ENCODE data around the gene UHRF2. TPM values are rescaled to one million over a fixed set of nuclear protein-coding genes. Genes with fewer than 3 reads are reported as not detected.
"Not testable (repeated sequence)": the region's sequence is repeated elsewhere in the genome, so short reads cannot be mapped to it uniquely, and the experiment has no call there.

The UHRF2 gene
- total and polyA plus RNA-seq, 9 of the 15 experiments (the other 6 are each of a cell fraction or from before 2014, with no cell fraction given): 5.6 to 39.0 (median 20.1) TPM

DNA sequence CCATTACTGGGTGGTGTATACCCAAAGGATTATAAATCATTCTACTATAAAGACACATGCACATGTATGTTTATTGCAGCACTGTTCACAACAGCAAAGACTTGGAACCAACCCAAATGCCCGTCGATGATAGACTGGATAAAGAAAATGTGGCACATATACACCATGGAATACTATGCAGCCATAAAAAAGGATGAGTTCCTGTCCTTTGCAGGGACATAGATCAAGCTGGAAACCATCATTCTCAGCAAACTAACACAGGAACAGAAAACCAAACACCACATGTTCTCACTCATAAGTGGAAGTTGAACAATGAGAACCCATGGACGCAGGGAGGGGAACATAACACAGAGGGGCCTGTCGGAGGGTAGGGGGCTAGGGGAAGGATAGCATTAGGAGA, 45.7 kb downstream of the UHRF2 start:
- H3K4me3 ChIP-seq; H3K9me3 ChIP-seq (replicated peaks; ENCODE audit: control insufficient read depth, insufficient read depth, low read depth, low read length); H3K27me3 ChIP-seq (ENCODE audit: control insufficient read depth in 2 of 2, insufficient read depth in 2 of 2, low read length in 2 of 2); H3K4me1 ChIP-seq (replicated peaks in 1 of 2; ENCODE audit: control insufficient read depth in 2 of 2, insufficient read depth in 2 of 2, low read length in 2 of 2); H3K4me2 ChIP-seq (ENCODE audit: insufficient read depth, low read length); H3K9me1 ChIP-seq (ENCODE audit: control insufficient read depth, insufficient read depth, low read length); in situ Hi-C loops (cut with MboI); DNase-seq (ENCODE audit: extremely low read depth in 1 of 4, low spot score in 3 of 4); H3K27ac ChIP-seq (ENCODE audit: extremely low read depth, low read depth, low read length); H4K20me1 ChIP-seq (replicated peaks; ENCODE audit: control insufficient read depth, insufficient read depth, low read length); BruUV-seq (replicated peaks); CTCF ChIA-PET (ENCODE audit: low intra/inter-chr PET ratio); intact Hi-C loops (cut with micrococcal nuclease); H3K9ac ChIP-seq (ENCODE audit: insufficient read depth in 1 of 2, low read depth in 2 of 2, low read length in 2 of 2); POLR2A ChIA-PET; ATAC-seq; H2AFZ ChIP-seq (ENCODE audit: low read depth, low read length); FAIRE-seq; H3K36me3 ChIP-seq (ENCODE audit: control insufficient read depth, insufficient read depth, low read length): not testable (repeated sequence)
- WGBS (ENCODE audit: insufficient coverage, low coverage, missing lambda C conversion rate): 85% methylated on average over 2 of the region's 4 CpGs
- peaks cover 30% of the 10 kb centered on the region for H3K79me2 ChIP-seq (ENCODE audit: control insufficient read depth, insufficient read depth, low read length)
- peak; percentile 55 for TF ChIP-seq ZNF146 (CRISPR knock-in tag; IDR thresholded peaks at IDR 0.05; ENCODE audit: unreplicated experiment)

DNA sequence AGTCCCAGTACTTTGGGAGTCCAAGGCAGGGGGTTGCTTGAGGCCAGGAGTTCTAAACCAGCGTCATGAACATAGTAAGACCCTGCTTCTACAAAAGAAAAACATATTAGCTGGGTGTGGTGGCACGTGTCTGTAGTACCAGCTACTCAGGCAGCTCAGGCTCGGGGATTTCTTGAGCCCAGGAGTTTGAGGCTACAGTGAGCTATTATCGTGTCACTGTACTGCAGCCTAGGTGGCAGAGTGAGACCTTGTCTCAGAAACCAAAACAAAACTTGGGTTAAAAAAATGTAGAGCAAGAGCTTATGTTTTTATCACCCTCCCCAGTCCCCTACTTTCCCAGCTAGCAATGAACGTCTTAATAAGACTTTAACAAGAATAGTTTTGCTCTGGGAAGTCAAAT, 46.7 kb downstream of the UHRF2 start:
- no peak for DNase-seq (ENCODE audit: extremely low read depth in 1 of 4, low spot score in 3 of 4)
- FAIRE-seq: no peak
- H3K79me2 ChIP-seq (ENCODE audit: control insufficient read depth, insufficient read depth, low read length): peaks cover 20% of the 10 kb centered on the region
- no peak for TF ChIP-seq POLR2B (IDR thresholded peaks at IDR 0.05; ENCODE audit: low read depth, partially characterized antibody)
- TF ChIP-seq ZNF140 (CRISPR knock-in tag; IDR thresholded peaks at IDR 0.05): no peak
- TF ChIP-seq, protein P1, sequence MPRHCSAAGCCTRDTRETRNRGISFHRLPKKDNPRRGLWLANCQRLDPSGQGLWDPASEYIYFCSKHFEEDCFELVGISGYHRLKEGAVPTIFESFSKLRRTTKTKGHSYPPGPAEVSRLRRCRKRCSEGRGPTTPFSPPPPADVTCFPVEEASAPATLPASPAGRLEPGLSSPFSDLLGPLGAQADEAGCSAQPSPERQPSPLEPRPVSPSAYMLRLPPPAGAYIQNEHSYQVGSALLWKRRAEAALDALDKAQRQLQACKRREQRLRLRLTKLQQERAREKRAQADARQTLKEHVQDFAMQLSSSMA (CRISPR knock-in tag; IDR thresholded peaks at IDR 0.05): no peak
- no peak for TF ChIP-seq U2AF2 (optimal IDR thresholded peaks at IDR 0.05; ENCODE audit: low read depth, low read length)
- TF ChIP-seq, protein P2, sequence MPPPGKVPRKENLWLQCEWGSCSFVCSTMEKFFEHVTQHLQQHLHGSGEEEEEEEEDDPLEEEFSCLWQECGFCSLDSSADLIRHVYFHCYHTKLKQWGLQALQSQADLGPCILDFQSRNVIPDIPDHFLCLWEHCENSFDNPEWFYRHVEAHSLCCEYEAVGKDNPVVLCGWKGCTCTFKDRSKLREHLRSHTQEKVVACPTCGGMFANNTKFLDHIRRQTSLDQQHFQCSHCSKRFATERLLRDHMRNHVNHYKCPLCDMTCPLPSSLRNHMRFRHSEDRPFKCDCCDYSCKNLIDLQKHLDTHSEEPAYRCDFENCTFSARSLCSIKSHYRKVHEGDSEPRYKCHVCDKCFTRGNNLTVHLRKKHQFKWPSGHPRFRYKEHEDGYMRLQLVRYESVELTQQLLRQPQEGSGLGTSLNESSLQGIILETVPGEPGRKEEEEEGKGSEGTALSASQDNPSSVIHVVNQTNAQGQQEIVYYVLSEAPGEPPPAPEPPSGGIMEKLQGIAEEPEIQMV (tag; conservative IDR thresholded peaks at IDR 0.05; ENCODE audit: low read depth): no peak
- TF ChIP-seq, protein P3, sequence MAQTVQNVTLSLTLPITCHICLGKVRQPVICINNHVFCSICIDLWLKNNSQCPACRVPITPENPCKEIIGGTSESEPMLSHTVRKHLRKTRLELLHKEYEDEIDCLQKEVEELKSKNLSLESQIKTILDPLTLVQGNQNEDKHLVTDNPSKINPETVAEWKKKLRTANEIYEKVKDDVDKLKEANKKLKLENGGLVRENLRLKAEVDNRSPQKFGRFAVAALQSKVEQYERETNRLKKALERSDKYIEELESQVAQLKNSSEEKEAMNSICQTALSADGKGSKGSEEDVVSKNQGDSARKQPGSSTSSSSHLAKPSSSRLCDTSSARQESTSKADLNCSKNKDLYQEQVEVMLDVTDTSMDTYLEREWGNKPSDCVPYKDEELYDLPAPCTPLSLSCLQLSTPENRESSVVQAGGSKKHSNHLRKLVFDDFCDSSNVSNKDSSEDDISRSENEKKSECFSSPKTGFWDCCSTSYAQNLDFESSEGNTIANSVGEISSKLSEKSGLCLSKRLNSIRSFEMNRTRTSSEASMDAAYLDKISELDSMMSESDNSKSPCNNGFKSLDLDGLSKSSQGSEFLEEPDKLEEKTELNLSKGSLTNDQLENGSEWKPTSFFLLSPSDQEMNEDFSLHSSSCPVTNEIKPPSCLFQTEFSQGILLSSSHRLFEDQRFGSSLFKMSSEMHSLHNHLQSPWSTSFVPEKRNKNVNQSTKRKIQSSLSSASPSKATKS (CRISPR knock-in tag; IDR thresholded peaks at IDR 0.05): no peak
- TF ChIP-seq FOXK1 (CRISPR knock-in tag; IDR thresholded peaks at IDR 0.05; ENCODE audit: borderline replicate concordance): no peak

More for the DNA sequence above, 46.7 kb downstream of the UHRF2 start:
- CTCF ChIA-PET (ENCODE audit: low intra/inter-chr PET ratio): no interaction called here
- Histone ChIP-seq H3K4me1 (replicated peaks in 1 of 2; ENCODE audit: control insufficient read depth in 2 of 2, insufficient read depth in 2 of 2, low read length in 2 of 2) (no peaks in the 10 kb centered on the region), H3K9me3 (replicated peaks; ENCODE audit: control insufficient read depth, insufficient read depth, low read depth, low read length) (no peaks in the 10 kb centered on the region), H4K20me1 (replicated peaks; ENCODE audit: control insufficient read depth, insufficient read depth, low read length) (no peaks in the 10 kb centered on the region), H3K27me3 (ENCODE audit: control insufficient read depth in 2 of 2, insufficient read depth in 2 of 2, low read length in 2 of 2) (no peaks in the 10 kb centered on the region), H3K4me3 (no peak overlapping the region), H3K27ac (ENCODE audit: extremely low read depth, low read depth, low read length) (no peak overlapping the region), H3K36me3 (ENCODE audit: control insufficient read depth, insufficient read depth, low read length) (peaks cover 4% of the 10 kb centered on the region; the same call in 1 of the 3 replicates), H3K9me1 (ENCODE audit: control insufficient read depth, insufficient read depth, low read length) (no peaks in the 10 kb centered on the region), H2AFZ (ENCODE audit: low read depth, low read length) (no peak overlapping the region), H3K9ac (ENCODE audit: insufficient read depth in 1 of 2, low read depth in 2 of 2, low read length in 2 of 2) (no peak overlapping the region), H3K4me2 (ENCODE audit: insufficient read depth, low read length) (no peak overlapping the region)
- ATAC-seq: no peak
- 89% methylated on average over 5 of the region's 5 CpGs for WGBS (ENCODE audit: insufficient coverage, low coverage, missing lambda C conversion rate)
- intact Hi-C loops (cut with micrococcal nuclease): no loop called here
- in situ Hi-C loops (cut with MboI): no loop called here
- POLR2A ChIA-PET: no interaction called here
- BruUV-seq (replicated peaks): no TSS peak
